ENCODE data around the gene HJV.

HJV gene

DNA sequence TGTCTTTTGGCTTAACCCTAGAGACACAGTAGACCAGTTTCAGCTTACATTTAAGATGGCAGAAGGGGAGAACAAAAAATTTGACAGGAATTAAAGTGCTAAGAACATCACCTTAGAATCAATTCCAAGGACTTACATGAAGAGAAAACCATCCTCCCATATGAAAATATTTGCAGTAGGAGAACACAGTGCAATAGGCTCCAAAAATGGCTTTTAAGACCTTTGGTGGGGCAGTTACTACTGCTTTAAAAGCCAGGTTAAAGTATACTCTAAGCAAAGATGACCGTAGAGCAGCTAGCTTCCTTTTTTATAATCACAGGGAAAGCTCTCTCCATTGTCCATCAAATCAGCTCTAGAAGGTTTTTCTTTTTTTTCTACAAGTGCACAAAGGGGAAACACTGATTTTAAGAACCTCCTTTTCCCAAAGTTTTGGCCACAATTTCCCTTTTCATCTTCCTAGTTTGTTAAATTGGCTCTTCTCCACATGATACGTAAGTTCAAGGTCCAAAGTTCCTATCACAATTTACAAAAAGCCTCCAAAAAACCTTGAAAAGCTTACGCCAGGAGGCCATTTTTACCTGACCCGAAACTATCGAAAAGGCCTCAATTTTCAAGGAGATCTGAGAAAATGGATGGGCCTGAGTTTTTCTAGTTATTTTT is 28.4 kb downstream of the HJV start:
- DNase-seq, result no peak

DNA sequence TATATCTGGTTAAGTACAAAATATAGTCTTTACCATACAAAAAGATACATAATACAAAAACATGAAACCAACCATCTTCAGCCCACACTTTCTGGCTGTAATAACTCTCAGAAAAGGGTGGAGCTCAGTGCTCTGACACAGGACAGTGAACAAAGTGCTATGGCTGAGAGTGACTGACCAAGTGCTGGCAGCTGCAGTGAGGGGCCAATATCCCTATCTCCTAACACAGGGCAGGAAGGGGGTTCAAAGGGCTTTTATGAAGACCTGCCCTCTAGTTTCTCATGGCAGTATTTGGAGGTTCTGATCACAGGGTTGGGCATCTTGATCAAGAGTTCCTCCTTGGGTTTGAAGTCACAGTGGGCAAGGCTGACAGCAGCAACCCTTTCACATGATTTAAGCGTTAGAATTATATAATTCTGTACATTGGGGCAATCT is 29.0 kb downstream of the HJV start:
- no peak for DNase-seq

DNA sequence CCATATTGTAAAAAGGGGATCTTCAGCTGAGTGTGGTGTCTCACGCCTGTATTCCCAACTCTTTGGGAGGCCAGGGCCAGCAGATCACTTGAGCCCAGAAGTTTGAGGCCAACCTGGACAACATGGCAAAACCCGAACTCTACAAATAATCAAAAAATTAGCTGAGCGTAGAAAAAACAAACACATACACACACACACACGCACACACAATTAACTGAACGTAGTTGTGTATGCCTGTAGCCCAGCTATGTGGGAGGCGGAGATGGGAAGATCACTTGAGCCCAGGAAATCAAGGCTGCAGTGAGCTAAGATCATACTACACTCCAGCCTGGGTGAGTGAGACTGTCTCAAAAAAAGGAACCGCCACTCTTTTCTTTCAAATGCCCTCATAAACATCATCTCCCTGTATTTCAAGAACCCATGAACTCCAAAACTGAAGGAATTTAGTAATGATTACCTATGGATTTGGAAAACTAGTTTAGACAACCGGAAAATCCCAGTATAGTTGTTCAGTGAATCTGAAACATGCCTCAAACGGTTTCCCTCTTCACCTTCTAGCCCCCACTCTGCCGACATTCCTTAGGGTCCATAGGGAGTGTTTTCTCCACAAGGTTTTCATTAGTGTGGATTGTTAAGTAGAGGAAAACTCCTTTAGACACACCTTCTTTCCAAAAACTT is 29.7 kb downstream of the HJV start:
- no peak for DNase-seq

DNA sequence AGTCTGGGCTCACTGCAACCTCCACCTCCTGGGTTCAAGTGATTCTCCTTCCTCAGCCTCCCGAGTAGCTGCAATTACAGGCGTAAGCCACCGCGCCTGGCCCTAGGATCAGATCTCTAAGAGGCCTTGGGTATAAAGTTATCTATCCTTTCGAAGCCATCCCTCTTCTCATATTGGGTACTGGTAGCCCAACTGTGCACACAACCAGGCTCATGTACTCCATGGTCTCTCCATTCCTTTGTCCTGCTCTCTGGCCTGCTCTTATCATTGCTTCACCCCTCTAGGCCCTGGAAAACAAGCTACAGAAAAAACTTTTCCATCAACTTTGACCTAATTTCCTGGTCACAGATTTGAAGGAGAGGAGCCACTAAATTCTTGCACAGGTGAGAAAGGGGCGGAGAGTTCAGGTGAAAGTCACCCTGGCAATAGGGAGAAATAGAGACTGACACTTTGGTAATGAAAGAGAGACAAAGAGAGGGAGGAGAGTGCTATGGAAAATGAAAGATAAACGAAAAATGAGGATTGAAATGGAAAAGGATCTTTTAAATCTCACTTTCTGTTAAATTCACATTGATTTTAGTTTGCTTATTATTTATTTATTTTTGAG is 31.2 kb downstream of the HJV start:
- DNase-seq, result no peak

DNA sequence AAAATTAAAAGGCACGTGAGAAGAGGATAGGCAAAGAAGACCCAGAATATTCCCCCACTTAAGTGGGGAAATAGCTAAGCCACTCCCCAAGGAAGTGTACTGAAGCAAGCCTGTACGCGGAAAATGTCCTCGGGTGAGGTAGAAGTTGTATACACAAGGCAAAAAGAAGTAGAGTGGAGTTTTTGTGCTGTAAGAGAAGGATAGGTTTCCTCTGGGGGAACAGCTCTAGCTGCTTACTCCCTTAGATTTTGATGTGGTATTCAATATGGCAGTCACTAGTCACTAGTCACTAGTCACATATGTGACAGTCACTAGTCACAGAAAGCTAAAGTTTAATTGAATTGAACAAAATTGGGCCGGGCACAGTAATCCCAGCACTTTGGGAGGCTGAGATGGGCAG is 32.8 kb downstream of the HJV start:
- no peak for DNase-seq

DNA sequence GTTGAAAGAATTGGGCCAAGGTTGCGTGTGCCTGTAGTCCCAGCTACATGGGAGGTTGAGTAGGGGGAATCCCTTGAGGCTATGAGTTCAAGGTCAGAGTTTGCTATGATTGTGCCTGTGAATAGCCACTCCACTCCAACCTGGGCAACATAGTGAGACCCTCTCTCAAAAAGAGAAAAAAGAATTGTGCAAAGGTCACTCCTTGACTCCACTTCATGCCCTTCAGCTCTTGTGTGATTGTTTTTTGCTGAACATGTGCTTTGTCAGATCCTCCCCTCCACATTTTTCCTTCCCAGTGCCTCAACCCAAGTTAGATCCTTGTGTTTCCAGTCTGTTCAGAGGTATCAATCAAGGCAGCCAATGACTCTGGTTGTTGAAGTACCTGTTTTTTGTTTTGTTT is 33.6 kb downstream of the HJV start:
- DNase-seq, result no peak

DNA sequence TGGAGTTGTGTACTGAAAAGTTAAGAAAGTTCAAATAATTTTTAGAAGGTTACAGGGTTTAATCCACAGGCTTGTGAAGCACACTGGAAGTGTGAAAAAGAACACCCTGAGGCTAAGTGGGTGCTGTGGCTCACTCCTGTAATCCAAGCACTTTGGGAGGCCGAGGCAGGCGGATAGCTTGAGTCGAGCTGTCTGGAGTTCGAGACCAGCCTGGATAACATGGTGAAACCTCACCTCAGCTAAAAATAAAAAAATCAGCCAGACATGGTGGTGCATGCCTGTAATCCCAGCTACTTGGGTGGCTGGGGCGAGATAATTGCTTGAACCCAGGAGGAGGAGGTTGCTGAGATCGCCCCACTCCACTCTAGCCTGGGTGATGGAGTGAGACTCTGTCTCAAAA is 35.0 kb downstream of the HJV start:
- DNase-seq, result no peak

DNA sequence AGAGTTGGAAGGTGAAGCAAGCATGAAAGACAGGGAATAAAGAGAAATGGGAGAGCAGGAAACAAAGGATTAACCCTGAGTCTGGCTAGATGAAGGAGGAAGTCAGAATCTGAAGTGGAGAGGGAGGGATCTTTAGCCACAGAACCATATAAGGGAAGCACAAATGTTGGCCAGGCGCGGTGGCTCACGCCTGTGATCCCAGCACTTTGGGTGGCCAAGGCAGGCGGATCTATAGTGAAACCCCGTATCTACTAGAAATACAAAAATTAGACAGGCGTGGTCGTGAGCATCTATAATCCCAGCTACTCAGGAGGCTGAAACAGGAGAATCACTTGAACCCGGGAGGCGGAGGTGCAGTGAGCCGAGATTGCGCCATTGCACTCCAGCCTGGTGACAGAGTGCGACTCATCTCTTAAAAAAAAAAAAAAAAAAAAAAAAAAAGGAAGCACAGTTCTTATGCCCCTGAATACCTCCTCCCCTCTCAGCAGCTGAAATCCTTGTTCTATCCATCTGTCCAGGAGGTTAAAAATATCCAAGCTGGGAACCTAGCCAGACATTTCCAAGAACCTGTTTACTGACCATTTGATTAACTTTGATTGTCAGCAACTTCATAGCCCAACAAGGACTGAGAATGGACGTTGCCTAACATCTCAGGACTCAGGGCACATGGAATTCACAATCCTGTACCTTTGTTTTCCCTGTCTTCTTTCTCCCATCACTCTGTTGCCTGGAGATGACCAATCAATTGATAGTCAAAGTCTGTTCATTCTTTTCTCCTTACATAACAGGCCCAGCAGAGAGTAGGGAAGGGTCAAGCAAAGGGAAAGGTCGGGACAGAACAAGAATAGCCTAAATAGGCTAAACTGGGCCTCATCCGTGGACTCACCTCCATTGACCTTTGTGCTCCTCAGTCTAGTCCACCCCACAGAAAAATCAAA is 35.8 kb downstream of the HJV start:
- DNase-seq, result peak; percentile 79

DNA sequence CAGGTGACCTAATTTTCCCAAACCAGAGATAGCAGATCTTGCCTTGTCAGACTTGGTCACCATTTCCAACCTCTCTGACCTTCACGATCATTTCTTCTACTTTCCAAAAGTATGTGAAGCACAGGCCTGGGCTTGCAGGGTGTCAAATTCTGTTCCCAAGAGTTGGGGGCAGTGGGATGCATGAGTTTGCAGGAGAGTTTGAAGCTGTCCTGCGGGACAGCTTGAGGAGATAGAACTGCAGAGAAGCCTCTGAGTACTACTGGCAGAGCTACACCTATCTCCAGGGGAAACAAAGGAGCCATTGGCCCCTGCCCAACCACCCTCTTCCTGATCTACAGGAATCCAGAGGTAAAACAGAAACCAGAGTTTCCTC is 36.4 kb downstream of the HJV start:
- no peak for DNase-seq

DNA sequence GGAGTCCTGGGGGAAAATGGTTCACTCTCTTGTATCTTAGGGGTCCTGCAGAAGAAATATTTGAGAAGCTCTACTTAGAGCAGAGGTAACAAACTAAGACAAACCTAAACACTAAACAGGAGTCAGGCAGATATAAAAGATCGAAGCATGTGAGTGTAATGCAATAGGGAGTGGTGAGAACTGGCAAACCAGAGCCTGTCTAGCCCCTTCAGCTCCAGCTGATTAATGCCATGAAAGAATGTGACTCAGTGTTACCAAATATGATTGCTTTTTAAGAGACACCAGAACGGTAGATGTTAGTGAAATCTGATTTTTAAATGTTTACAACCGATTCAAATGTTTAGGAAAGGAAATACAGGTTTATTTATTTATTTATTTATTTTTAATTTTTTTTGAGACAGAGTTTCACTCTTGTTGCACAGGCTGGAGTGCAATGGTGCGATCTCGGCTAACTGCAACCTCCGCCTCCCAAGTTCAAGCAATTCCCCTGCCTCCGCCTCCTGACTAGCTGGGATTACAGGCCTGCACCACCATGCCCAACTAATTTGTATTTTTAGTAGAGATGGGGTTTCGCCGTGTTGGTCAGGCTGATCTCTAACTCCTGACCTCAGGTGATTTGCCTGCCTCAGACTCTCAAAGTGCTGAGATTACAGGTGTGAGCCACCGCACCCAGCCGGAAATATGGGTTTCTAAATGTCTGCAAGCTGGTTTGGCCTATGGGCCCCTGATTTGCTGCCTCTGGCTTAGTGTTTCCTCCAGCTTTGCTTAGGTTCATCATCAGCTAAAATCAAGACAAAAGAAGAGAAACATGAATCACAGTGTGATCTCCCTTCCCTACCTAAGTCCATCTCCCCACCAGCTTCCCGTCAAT is 37.3 kb downstream of the HJV start:
- no peak for DNase-seq

DNA sequence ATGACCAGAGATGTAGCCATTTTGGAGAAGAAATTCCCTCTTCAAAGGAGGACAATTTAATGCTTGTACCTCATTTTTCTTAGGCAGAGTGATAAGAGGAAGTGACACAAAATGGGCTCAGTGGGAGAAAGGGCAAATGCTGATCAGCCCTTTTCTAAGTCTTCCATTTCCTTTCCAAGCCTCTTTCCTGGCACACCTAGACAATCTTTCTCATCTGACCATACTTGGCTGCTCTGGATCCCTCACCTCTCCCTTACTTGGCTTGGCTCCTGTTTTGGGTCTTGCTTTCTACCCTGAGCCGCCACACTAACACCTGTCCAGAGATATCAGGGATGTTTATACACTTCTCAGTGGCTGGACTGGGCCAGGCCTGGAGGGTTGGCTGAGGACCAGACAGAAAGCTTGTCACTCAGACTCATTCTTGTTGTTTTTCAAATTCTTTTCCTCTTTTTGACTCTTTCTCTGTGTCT is 38.3 kb downstream of the HJV start:
- no peak for DNase-seq

DNA sequence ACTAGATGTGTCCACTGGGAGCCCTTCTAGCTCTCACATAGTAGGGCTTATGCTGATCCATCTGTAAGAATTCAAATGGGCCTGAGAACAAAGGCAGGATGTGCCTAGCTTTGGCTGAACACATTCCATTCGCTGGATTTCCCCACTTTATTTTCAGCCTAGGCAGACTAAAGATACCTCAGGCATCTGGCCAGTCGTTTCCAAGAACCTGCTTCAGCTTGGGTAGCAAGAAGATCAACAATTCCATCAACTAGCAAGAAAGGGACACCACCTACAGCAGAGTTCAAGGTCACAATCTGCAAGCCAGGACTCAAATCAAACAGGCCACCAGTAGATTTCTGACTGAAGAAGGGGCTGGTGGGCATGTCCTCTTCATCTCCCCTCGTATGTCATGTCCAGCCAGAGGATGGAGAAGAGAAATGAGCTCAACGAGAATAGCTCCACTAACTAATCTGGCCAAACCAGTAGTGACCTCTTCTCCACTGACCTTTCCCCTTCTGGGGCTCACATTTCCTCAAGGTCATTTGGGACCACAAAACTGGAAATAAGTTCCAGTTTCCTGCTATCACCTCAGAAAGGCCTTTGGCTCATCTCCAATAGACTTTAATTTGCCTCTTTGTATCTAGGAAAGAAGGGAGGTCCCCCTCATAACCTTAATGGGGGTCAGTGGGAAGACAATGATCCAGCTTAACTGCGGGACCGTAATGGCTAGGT is 39.4 kb downstream of the HJV start:
- no peak for DNase-seq

DNA sequence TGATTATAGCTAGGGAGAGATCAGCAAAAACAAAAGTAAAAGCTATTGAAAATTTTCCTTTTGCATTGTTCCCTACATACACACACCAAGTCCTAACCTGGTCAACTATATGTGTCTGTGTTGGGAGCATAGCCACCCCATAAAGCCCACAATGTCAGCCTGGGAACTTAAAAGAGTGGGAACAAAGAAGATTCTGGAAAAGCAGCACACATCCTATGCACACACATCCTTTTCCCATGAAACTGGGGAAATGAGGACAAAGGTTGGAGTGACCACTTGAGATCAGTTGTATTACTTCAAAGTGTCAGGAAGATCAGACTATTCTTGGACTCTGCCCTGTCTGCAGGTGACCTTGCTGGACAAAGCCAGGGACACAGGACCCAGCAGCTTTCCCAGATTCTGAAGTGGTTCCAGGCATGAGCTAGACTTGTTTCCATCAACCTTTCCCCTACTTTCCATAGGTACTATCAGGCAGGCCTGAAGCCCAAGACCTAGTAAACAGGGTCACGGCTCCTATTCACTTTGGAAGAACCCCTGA is 41.0 kb downstream of the HJV start:
- DNase-seq, result no peak

DNA sequence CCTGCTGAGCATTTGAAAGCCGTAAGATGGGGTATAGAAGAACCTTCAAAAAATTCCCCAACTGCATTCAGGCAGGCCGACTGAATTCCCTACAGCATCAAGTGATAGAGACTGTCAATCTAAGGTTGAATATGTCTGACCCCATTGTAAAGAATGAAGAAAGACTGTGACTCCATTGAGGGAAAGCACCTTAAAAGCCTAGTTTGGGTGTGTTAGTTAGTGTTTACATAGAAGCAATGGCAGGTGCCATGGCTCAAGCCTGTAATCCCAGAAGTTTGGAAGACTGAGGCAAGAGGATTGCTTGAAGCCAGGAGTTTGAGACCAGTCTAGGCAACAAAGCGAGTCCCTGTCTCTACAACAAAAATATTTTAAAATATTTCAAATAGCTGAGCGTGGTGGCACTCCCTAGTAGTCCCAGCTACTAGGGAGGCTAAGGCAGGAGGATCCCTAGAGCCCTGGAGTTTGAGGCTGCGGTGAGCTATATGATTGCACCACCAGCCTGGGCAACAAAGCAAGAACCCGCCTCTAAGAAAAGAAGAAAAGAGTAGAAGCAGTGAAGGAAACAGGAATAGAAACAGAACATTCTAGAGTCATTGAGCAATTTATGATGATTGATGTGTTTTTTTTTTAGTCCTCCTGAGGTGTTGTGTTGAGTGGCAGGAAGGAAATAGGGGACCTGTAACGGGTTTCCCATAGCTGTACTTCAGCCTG is 41.6 kb downstream of the HJV start:
- peak; percentile 54 for DNase-seq

DNA sequence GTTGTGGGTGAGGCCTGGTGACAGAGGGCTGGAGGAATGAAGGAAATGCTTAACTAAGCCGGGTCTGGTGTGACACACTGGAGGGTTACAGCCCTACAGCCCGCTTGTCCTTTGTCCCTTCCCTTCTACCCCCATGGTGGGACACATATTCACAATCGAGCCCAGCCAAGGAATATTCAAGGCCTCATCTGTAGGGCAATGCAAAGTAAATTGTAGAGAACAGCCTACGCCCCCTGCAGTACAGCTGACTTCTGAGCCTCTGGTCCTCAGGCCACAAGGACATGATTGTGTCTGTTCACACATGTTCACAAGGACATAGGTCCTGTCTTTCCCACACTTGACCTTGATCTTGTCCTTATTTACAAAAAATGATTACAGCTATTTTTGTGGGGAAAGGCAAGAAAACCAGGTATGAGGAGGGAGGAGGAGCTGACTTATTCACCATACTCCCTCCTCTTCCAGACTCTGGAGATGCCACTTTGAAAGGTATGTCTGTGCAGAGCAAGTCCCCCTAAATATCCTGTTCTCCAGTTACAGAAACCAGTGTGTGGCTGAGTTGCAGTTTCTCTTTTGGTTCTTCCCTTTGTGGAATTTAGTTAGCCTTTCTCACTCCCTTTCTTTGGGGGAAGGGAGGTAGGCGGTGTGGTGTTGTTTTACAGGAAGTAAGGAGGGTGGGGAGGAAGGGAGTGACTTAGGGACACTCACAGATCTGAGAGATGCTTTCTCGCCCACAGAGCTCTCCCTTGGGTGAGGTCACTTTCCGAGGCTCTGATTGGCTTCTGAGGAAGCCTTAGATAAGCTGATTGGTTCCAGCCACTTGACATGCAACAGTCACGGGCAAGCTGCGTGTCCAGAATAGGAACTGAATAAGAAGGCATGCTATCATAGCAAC is 42.4 kb downstream of the HJV start:
- peak; percentile 100 for DNase-seq

DNA sequence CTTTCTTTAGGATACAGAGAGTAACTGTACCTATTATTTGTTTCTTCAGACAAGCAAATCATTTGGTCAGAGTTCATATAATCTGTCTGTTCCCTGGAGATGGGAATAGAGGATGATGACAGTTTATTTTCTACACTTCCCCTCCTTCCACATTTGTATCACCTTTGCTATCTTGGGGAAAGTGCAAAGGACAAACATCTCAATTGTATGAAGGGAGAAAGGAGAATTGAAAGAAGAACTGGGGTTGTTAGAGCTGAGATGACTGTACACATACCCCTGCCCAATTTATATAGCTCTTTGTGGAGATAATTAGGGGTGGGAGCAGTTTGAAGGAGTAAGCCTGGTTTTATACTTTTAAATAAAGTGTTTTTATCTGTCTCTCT is 43.1 kb downstream of the HJV start:
- no peak for DNase-seq

DNA sequence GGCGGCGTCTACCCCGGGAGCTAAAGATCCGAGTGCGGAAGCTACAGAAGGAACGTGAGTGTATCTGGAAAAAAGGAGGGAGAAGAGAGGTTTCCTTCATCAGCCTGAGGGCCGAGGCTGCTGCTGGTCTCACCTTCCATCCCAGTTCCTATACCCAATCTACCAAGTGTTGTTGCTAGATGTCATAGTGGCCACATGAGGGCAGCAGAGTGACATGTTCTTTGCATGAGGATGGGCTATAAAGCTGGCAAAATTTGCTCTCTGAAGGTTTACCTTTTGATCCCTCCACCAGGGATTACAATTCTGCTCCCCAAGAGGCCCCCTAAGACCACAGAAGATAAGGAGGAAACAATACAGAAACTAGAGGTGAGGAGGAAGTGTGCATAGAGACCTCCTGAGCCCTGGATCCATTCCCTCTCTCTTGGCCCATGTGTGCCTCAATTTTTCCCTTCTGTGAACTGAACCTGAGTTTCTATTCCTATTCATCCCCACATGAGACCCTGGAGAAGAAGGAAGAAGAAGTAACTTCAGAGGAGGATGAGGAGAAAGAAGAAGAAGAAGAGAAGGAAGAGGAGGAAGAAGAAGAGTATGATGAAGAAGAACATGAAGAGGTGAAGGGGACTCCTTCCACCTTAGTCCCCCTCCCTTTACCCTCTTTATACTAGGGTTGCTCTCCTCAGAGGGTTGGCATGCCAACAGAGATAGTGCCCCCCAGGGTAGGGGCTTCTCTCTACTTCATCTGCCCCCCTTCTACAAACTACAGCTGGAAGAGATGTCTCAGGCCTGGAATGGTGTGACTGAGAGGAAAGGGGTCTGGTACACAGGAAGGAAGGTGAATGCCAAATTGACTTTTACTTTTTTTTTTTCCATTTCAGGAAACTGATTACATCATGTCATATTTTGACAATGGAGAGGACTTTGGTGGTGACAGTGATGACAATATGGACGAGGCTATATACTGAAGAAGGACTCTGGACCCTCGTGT is 43.8 kb downstream of the HJV start:
- DNase-seq, result peak; percentile 82

DNA sequence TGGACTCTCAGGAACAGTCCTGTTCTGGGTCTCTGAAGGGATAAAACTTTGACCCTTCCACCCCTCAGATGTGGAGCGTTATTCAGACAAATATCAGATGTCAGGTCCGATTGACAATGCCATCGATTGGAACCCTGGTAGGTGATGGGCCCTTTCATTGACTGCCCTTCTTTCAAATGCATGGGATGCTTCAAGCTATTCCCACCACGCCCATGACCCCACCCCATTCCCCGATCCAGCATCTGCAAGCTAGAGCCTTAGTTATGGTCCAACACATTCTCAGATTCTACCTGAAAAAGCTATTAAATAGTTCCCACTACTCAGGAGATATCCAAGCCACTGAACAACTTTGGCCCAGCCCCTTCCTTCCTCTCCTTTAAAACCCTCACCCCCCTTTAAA is 44.5 kb downstream of the HJV start:
- DNase-seq, result no peak

All from fibroblast of skin of right quadriceps (primary cell).